SK-N-MC (cell line): ENCODE measurements around the gene NUAK1.

ENCODE experiments used
- DNase-seq: peaks from one replicate; pipeline ENCODE4 v3.0.0-alpha.2; 2011; ENCODE audit warnings: low read depth, low spot score
- H3K27ac ChIP-seq: fragments of 200-600 bp; sonication (generic); 2 replicates; pipeline ENCODE4 v1.5.1; 2016; ENCODE audit warnings: mixed run types
- H3K36me3 ChIP-seq: fragments of 200-600 bp; sonication (generic); 2 replicates; pipeline ENCODE4 v1.6.1; 2017; ENCODE audit warnings: antibody characterized with exemption, low read length, mixed read lengths; ENCODE audit not compliant: insufficient read depth
- H3K4me3 ChIP-seq: fragments of 200-600 bp; sonication (generic); 2 replicates; pipeline ENCODE4 v1.5.1; 2016
- H3K9ac ChIP-seq: fragments of 200-600 bp; sonication (generic); 2 replicates; pipeline ENCODE4 v1.8.0; 2017; ENCODE audit warnings: mixed run types, mixed read lengths; ENCODE audit not compliant: insufficient read length
- H3K9me3 ChIP-seq: fragments of 200-600 bp; sonication (generic); 2 replicates; pipeline ENCODE4 v1.6.1; 2017; ENCODE audit warnings: low read depth, mild to moderate bottlenecking, antibody characterized with exemption, low read length, moderate library complexity, mixed read lengths
- EZH2 ChIP-seq: fragments of 200-600 bp; sonication (generic); IDR thresholded peaks from one replicate; pipeline ENCODE4 v1.6.1; 2017; ENCODE audit warnings: antibody characterized with exemption
- FOXP2 ChIP-seq: optimal IDR thresholded peaks from 2 replicates; pipeline ENCODE3; 2011; ENCODE audit warnings: mild to moderate bottlenecking, moderate library complexity; ENCODE audit not compliant: insufficient read depth; ENCODE audit errors: extremely low read length, control extremely low read depth
- POLR2AphosphoS5 ChIP-seq: IDR thresholded peaks from 2 replicates; pipeline ENCODE4 v1.6.1; 2012; ENCODE audit warnings: mild to moderate bottlenecking, low read depth, low read length, borderline replicate concordance

NUAK1 gene

DNA sequence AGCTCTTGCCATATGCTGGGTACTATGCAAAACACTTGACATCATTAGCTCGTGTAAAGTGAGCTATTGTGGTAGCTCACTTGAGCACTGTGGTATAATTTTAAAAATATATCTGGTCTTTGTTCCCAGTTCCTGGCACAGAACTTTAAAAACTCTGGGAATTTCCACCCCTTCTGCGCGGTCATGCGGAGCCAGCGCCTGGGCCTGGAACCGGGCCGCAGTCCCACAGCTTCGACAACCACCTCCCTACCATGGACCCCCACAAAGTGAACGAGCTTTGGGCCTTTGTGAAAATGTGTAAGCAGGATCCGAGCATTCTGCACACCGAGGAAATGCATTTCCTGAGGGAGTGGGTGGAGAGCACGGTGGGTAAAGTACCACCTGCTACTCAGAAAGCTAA lies 123.1 kb downstream of the NUAK1 start:
- H3K27ac ChIP-seq, result no peak overlapping the region
- H3K9me3 ChIP-seq, result no peaks in the 10 kb centered on the region
- H3K4me3 ChIP-seq, result no peak overlapping the region
- DNase-seq, result no peak
- no peaks in the 10 kb centered on the region for H3K36me3 ChIP-seq
- H3K9ac ChIP-seq, result no peak overlapping the region
- TF ChIP-seq POLR2AphosphoS5 (no peak), EZH2 (no peak), FOXP2 (no peak)

DNA sequence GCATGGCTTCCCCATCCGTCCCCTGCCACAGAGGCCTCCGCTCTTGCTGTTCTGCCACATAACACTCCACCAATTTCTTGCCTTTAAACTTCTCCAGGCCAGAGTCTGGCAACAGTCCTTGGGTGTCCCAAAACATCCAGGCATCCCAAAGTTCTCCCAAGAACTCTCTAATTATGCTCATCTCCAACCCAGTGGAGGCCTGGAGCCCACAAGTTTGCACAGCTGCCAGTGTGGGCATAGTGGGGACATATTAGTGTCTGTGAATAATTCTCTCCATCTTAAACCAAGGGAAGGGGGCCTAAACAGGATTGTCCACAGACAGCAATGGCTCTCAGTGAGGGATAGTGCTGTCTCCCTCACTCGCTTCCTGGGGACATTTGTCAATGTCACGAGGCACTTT lies 124.8 kb downstream of the NUAK1 start:
- no peak for DNase-seq
- Histone ChIP-seq H3K4me3 (no peak overlapping the region), H3K36me3 (no peaks in the 10 kb centered on the region), H3K9ac (no peak overlapping the region), H3K9me3 (no peaks in the 10 kb centered on the region), H3K27ac (no peak overlapping the region)
- TF ChIP-seq POLR2AphosphoS5, result no peak
- no peak for TF ChIP-seq FOXP2
- TF ChIP-seq EZH2, result no peak
